T-helper 2 cell treated with Interferon-gamma antibody and Interleukin-4, amounts not matched to agents 100 ng/mL and 5 ng/mL, for 36 hours (primary cell): ENCODE results near the gene GNG2. TPM values are rescaled to one million over a fixed set of nuclear protein-coding genes. Genes with fewer than 3 reads are reported as not detected.

Source experiments
- intact Hi-C: fragments of 100-400 bp; cut with micrococcal nuclease; formaldehyde crosslinking; loops from one replicate; pipeline ENCODE4 v1.15.1; 2023
- total RNA-seq: library from RNA; stranded (reverse); gene quantifications from 2 replicates; pipeline ENCODE4 v1.2.3, GENCODE V29; 2022

GNG2 gene
- total RNA-seq = 190 and 204 TPM in 2 replicates

DNA sequence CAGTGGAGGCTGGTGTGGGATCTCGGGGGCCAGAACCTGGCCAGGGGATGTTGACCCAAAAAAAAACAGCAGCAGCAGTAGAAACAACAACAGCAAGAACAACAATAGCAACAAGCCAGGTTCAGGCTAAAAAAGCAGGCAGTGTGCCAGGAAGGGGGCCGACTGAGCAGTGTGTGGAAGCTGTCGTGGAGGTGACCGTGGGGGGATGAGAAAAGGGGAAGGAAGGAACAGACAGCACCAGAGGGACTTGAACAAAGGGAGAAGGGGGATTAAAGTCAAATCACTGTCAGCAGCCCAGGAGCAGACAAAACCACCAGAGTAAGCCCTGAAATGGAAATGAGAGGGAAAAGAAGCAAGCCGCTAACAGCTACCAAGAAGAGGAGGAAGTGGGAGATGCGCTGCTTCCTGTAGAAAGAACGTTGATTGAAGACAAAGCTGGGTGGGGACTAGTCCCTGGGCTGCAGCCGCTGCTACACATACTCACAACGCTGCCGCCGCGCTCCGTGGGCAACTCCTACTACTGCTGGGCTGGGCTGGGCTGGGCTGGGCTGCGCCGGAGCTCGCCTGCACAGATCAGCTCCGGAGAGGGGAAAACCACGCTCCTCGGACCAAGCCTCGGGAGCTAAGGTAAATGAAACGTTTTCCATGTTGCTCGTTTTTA, at the start of gene GNG2:
TSS of gene GNG2 (plus strand) at position 449 of the 661 bp plus-strand sequence. CDS start 90,067 bp downstream, outside the sequence.
- intact Hi-C loops = loop anchor here (1.0 to 10.0 kb wide), 9 partner anchors 13 to 835 kb away; partner anchors contain the start of genes ERO1A, FRMD6, GPR137C and PTGER2

DNA sequence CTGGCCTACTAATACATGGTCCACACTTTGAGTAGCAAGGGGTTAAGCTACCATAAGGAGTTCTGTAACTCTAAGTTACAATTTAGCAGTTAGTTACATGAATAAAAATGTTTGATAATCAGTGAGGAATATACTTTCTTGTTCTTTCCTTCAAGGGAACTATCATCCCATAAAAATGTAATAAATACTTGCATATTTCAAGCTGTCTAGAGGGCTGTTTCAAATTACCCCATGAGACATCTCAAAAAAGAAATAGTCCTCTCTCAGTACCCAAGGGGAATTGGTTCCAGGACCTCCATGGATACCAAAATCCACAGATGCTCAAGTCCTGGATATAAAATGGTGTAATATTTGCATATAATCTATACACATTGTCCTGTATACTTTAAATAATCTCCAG, 48.7 kb upstream of the GNG2 start:
- intact Hi-C loops = no loop called here

DNA sequence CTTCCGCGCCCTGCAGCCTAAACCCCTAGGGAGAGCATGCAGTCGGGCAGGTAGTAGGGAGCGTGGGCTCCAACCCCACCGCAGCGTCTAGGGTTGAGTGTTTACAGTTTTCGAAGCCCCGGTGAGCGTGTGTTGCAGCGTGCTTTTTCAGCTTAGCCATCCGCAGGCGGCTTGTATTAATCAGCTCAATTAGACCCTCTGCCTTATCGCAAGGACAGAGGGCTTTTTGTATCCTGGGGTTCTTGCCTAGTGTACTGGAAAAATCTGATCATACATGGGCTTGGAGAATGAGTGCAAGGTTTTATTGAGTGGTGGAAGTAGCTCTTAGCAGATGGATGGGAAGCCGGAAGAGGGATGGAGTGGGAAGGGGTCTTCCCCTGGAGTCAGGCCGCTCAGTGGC, 44.4 kb upstream of the GNG2 start:
- intact Hi-C loops = no loop called here

DNA sequence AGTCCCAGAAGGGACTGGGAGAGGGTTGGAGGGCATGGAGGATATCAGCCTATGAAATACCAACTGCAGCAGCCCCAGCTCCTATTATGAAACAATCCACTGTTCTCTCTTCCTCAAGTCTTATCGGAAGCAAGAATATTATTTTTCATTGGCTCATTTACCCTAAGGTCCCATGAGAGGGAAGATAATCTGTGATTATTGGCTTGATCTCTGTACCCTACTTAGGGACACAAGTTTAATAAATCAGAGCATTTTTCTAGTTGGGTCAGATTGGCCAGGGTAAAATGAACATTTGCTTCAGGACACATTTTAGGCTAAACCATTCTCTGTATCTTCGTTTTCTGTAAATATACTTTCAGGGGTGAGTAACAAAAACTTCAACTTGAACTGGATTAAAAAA, 43.1 kb upstream of the GNG2 start:
- intact Hi-C loops = no loop called here

DNA sequence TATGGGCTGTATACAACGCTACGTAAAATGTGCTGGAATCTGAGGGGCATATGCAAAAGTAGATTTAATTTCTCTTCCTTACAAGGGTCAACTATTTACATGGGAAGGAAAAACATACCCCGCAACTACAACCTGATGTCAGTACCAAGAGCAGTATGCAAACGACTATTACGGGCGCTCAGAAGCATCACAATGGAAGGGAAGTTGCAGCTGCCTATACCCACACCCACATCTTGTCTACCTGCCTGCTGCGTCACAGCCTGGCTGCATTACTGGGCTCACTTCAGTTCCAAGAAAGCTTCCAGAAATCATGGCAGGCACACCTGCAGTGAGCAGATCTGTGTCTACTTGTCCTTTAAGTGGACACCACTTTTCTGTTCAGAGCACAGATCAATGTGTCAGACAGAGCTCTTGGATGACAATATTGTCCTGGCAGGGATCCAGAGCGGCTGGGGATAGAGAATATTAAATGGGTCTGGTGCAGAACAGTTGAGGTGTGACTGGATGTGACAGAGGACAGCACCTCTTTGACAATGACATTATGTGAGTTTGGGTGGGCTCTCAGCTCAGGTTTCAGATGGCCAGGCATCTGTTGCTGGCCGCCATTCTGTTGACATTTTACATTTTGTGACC, 41.5 kb upstream of the GNG2 start:
- intact Hi-C loops = no loop called here

DNA sequence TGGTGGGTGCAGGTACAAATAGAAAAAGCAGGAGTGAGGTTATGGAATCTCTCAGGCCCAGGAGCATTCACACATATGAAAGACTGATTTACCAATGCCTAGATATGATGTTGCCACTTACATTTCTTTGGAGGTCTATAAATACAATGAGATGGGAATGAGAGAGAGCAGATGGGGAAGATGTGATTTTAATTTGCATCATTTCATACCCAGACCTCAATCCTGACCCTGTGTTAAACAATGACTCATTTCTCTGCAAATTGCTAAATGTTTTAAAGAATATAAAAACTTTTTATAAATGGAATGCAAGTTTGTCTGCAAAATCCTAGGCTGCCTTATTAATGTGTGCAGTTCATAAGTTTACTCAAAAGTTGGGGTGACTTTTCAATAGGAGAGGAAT, 38.6 kb upstream of the GNG2 start:
- intact Hi-C loops = no loop called here

DNA sequence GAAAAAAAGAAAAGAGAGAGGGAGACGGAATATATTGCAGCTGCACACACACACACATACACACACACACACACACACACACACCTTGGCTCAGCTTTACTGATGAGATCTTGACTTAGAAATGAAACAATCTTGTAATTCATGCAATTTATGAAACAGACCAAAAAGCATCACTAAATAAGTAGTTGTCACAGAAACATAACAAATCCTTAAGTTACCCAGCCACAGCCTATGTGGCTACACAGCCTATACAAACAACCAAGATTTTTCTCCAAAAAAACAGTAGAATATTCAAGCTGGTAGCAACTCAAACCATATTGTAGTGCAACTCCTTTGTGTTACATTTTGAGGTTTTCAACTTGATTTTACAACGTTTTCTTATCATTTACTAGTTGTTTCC, 37.9 kb upstream of the GNG2 start:
- intact Hi-C loops = no loop called here

DNA sequence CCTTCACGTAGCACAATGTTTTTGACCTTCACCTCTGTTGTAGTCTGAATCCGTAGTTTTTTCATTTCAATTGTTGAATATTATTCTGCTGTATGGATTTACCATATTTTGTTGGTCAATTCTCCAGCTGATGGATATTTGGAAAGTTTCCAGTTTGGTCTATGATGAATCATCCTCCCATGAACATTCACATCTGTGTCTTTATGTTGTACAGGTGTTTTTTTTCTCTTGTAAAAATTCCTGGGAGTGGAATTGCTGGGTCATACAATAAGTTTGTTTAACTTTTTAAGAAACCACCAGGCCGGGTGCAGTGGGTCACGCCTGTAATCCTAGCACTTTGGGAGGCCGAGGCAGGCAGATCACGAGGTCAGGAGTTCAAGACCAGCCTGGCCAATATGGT, 36.7 kb upstream of the GNG2 start:
- intact Hi-C loops = no loop called here

DNA sequence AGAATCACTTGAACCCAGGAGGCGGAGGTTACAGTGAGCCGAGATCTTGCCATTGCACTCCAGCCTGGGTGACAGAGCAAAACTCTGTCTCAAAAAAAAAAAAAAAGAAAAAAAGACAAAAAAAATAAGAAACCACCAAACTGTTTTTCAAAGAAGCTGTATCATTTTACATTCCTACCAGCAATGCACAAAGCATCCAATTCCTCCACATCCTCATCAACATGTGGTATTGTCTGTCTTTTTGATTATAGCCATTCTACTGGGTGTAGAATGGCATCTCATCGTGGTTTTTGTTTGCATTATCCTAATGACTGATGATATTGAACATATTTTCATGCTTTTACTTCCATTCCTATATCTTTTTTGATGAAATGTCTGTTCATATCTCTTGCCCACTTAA, 36.2 kb upstream of the GNG2 start:
- intact Hi-C loops = no loop called here

DNA sequence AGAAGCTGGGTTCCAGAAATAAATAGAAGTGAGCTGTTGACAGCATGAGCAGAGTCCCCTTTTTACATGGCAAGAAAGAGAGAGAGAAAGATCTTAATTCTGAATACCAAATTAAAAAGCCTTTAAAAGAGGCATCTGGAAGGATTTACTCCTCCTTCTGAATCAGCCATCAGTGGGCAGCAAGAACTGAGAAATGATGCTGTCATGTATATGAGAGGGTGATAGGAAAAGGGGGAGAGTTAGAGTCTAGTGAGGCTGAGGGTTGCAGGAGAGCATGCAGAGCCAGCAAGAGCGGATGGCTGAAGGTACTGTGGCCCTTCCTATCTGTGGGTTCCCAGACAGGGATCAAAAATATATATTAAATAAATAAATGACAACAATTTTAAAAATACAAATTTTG, 34.5 kb upstream of the GNG2 start:
- intact Hi-C loops = loop anchor here (5.0 kb wide), 1 partner anchor 36 kb away; the partner anchor contains the start of gene GNG2

DNA sequence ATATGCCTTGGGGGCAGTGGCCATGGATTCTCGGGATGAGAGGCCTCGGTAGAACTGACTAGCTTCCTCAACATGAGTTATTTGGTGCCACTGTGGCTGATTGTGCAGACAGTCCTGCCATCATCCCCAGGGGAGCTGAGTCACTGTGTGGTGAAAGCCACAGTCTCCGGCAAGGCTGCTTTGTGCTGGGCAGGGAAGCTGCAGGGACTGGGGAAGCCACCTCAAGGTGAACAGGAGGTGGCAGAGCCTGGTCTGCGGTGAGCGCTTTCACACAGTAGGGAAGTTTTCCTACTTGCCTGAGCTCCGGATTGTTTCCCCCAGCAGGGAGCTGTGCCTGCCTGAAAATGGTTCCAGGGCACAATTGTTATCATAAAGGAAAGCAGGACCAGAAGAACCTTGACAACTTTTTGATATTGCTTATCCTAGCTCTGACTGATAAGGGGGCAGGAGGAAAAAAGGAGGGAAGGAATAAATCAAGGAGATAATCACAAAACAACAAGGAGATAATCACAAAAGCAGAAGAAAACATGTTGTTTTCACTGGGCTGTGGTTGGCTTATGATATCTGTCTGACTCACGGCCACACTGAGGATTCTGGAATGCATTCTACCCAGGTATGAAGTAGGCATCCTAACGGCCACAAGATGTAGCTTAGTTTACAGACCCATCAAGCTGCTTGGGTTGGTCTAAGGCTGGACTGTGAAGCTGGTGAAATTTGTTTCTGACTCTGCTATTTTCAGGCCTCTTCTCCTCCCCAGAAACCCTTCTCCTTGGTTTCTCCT, 32.2 kb upstream of the GNG2 start:
- intact Hi-C loops = loop anchor here (1.0 to 5.0 kb wide), 2 partner anchors 19 to 34 kb away; partner anchors contain the start of gene GNG2

DNA sequence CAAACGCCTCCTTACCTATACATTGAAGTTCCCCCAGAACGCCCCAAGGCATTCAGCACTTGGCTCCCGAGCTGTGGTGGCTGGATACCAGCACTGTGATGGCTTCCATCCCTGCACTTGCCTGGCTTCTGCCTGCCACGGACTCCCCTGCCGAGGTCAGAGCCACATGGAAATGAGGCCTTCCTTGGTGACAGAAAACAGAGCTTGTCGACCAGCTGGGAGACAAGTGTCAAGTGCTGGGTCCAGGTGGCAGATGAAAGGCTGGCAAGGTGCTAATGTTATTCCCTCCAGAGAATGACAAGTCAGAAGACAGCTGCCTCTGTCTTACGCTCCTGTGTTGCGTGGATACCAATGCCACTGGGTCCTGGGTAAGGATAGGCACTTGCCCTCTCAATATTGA, 26.2 kb upstream of the GNG2 start:
- intact Hi-C loops = no loop called here

DNA sequence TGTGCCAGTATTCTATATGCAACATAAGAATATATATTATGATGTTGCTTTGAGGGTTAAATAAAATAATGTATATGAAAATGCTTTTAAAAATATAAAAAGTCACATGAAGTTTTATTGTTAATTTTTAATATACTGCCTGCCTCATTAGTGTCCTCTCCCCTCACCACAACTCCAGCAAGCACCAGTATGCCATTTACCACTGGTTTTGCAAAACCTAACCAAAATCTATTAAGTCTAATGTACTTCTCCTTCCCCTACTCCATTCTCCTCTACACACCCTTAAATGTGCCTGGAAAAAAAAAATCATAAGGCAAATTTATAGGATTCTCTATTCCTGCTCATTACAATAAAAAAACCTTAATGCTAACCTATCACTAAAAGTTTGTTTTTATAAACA, 24.0 kb upstream of the GNG2 start:
- intact Hi-C loops = no loop called here

DNA sequence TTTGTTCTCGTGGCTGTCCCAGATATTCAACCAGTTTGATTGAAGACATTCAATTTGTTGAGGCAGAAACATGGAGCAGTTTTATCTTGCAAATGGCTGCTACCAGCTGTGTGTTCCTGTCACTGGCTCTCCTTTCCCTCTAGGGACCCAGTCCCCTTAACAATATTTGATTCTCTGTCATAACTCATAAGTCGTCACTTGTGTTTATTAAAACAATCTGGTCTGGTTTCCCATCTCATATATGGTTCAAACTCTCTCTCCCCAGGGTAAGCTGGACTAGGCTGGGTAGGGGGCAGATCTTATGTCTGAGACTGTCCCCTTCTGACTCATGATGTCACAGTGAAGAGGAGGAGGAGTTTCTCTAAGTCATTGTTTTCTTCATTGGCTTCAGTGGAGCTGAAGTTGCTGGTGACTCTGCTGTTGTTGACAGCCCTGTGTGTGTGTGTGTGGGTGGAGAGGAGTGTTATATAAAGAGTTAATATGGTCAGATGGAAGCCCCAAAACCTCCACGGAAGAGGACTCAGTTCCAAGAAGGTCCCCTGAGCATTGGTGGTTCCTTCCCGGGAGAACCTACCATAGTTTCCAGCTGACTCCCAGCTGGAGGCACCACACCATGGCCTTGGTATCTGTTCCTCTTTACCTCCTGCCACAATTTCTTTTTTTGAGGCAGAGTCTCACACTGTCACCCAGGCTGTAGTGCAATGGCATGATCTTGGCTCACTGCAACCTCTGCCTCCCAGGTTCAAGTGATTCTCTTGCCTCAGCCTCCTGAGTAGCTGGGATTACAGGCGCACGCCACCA, 16.1 kb upstream of the GNG2 start:
- intact Hi-C loops = no loop called here

DNA sequence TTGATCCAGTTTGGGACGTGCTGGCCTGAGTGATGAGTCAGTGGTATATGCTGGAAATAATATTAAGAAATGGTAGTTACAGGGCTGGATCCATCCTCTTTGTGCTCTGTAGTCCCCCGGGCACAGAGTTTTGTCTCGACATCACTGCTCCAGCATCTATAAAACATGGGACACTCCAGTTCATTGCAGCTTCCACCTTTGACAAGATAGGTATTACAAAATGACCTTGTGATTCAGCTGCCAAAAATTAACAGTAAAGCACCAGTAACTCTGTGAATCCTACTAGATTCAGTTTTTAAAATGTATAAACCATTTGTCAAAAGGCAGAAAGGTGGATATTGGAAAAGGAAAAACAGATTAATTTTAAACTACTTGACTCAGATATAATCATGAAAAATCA, 14.6 kb upstream of the GNG2 start:
- intact Hi-C loops = loop anchor here (5.0 kb wide), 4 partner anchors 61 to 566 kb away; partner anchors contain the start of gene FRMD6

DNA sequence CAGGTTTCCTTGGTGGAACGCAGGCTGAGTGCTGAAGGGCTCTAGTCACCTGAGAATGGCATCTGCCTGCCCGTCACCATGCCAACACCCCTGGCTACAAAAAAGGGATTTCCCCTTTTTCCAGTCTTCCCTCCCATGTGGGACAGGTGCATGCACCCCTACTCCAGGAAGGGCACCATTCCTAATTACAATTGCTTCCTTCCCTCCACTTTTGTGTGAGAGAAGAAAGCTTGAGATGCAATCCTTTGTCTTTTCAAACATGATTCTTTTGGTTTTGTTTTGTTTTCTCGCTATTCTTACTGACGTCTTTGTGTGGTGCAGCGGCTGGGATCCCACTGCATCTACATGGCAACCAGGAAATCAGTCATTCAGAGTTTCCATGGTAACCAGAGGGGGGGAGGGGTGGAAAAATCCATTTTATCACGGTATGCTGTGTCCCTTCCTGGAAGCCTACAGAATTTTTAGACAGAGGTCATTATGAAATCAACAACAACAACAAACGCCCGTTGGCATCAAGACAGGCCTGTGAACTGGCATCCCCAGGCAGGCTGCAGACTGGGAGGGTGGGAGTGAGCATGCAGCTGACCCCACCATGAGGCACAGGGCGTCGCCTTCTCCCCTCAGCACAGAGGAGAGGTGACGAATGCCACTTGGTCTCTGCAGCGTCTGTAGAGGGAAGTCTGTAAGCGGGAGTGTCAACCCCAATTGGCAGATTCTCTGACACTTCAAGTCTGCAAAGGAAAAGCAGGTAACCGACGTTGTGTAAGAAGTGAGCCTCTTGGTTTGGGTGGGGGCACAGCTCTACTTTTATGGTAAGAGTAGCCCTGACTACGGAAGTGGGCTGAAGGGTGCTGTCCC, 13.6 kb upstream of the GNG2 start:
- intact Hi-C loops = loop anchor here (1.0 to 5.0 kb wide), 8 partner anchors 13 to 565 kb away; partner anchors contain the start of genes FRMD6, GNG2 and RTRAF

DNA sequence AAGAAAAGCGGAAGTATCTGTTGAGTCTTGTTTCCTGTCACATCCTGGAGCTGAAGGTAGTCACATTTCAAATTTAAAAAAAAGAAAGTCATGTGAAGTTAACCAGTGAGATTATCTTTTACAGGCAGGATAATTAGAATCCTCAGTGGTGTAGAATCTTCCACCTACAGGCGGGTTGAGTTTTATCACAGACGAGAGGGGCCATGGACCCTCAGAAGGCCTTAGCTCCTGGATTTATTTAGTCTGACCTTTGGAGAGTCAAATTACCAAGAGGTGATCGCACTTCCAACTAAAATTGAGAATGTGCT, 13.0 kb upstream of the GNG2 start:
- intact Hi-C loops = loop anchor here (1.0 to 5.0 kb wide), 8 partner anchors 13 to 565 kb away; partner anchors contain the start of genes FRMD6, GNG2 and RTRAF

DNA sequence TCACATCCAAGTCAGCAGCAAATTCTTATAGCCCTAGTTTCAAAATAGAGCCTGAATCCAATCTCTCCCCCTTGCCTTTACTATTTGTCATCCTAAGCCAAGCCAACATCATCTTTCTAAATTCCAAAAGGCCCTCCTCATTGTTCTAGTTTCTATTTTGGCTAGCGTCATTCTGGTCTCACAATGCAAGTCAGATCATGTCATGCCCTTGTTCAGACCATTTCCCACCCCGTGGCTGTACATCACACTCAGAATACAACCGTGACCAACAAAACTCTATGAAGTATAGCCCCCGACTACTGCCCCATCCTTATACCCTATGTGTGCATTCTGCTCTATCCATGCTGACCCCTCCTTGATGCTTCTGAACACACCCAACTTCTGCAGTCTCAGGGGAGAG, 12.3 kb upstream of the GNG2 start:
- intact Hi-C loops = loop anchor here (5.0 kb wide), 4 partner anchors 59 to 564 kb away; partner anchors contain the start of gene FRMD6

DNA sequence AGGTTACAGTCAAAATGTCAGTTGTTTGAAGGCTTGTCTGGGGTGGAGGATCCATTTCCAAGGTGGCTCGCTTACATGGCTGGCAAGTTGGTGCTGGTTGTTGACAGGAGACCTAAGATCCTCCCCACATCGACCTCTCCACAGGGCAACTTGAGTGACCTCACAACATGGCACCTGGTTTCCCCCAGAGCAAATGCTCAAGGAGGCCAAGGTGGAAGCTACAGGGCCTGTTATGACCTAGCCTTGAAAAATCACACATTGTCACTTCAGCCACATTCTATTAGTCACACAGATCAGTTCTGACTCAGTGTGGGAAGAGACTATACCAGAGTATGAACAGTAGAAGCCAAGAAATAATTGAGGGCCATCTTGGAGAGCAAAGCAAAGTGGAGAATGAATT, 11.3 kb upstream of the GNG2 start:
- intact Hi-C loops = loop anchor here (5.0 kb wide), 4 partner anchors 58 to 563 kb away; partner anchors contain the start of gene FRMD6

DNA sequence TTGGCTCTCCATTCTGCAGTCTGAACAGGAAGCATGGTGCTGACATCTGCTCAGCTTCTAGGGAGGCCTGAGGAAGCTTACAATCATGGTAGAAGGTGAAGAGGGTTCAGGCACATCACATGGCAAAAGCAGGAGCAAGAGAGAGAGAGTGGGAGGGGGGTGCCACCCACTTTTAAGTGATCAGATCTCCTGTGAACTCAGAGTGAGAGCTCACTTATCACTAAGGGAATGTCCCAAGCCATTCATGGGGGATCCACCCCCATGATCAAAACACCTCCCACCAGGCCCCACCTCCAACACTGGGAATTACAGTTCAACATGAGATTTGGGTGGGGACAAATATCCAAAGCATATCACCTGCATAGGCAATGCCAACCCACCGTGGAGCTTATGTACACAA, 9.8 kb upstream of the GNG2 start:
- intact Hi-C loops = no loop called here
